AG09319 (cell line): ENCODE results near the gene FER.

ENCODE experiments used
- DNase-seq: peaks from one replicate; pipeline ENCODE4 v3.0.0-alpha.2; 2010; ENCODE audit warnings: low read depth; ENCODE audit errors: extremely low read depth
- CTCF ChIP-seq: IDR thresholded peaks from 2 replicates; pipeline ENCODE4 v1.5.1; 2011; ENCODE audit warnings: low read depth, mild to moderate bottlenecking, inconsistent platforms, low read length, moderate library complexity

FER gene

GRCh38 chr5:109125755-109126429 is 378.2 kb downstream of the FER start:
- DNase-seq = no peak
- no peak for TF ChIP-seq CTCF

GRCh38 chr5:109126481-109126880 is 378.8 kb downstream of the FER start:
- DNase-seq = no peak

GRCh38 chr5:109136906-109137305 is 389.2 kb downstream of the FER start:
- no peak for TF ChIP-seq CTCF
- no peak for DNase-seq

More at GRCh38 chr5:109126481-109126880, 378.8 kb downstream of the FER start:
- no peak for TF ChIP-seq CTCF

GRCh38 chr5:109141222-109142200 is 393.8 kb downstream of the FER start:
- no peak; the same call in 1 of the 2 replicates for TF ChIP-seq CTCF
- DNase-seq = no peak

GRCh38 chr5:109143031-109143430 is 395.3 kb downstream of the FER start:
- no peak for DNase-seq
- TF ChIP-seq CTCF = no peak

GRCh38 chr5:109145139-109145538 is 397.4 kb downstream of the FER start:
- no peak for TF ChIP-seq CTCF
- no peak for DNase-seq

GRCh38 chr5:109146591-109146990 is 398.9 kb downstream of the FER start:
- no peak for TF ChIP-seq CTCF

More at GRCh38 chr5:109146591-109146990, 398.9 kb downstream of the FER start:
- DNase-seq = no peak
